Stimulated activated CD4-positive, alpha-beta T cell treated with anti-CD3 and anti-CD28 coated beads, Interleukin-12 subunit alpha, Interleukin-12 subunit beta, amount 100 ng/mL, for 4 hours (primary cell): ENCODE results near the gene FILIP1L.

Experiments
- DNase-seq: peaks from one replicate; pipeline ENCODE4 v3.0.0-alpha.2; 2020

Gene FILIP1L

GRCh38 chr3:99911433-99911832 is 202.9 kb downstream of the FILIP1L start:
- DNase-seq, result no peak

GRCh38 chr3:99910752-99911290 is 203.5 kb downstream of the FILIP1L start:
- no peak for DNase-seq

- DNase-seq, result no peak
These were observed 204.4 kb downstream of the FILIP1L start for GRCh38 chr3:99909714-99910495.

GRCh38 chr3:99907959-99908544 is 206.2 kb downstream of the FILIP1L start:
- DNase-seq, result no peak

- no peak for DNase-seq
These were observed 210.4 kb downstream of the FILIP1L start for GRCh38 chr3:99903869-99904268.

- DNase-seq, result no peak
These were observed 212.2 kb downstream of the FILIP1L start for GRCh38 chr3:99902091-99902490.

GRCh38 chr3:99901200-99901926 is 212.9 kb downstream of the FILIP1L start:
- no peak for DNase-seq

GRCh38 chr3:99900248-99900647 is 214.1 kb downstream of the FILIP1L start:
- DNase-seq, result no peak

GRCh38 chr3:99899603-99900002 is 214.7 kb downstream of the FILIP1L start:
- DNase-seq, result no peak

- no peak for DNase-seq
These were observed 217.8 kb downstream of the FILIP1L start for GRCh38 chr3:99896482-99896881.

GRCh38 chr3:99895703-99896441 is 218.4 kb downstream of the FILIP1L start:
- DNase-seq, result no peak

- DNase-seq, result no peak
These were observed 219.1 kb downstream of the FILIP1L start for GRCh38 chr3:99895131-99895696.

GRCh38 chr3:99892332-99892731 is 222.0 kb downstream of the FILIP1L start:
- no peak for DNase-seq

GRCh38 chr3:99891610-99892285 is 222.6 kb downstream of the FILIP1L start:
- no peak for DNase-seq

GRCh38 chr3:99885851-99886250 is 228.4 kb downstream of the FILIP1L start:
- DNase-seq, result no peak

- DNase-seq, result no peak
These were observed 229.2 kb downstream of the FILIP1L start for GRCh38 chr3:99885085-99885484.

- DNase-seq, result no peak
These were observed 229.8 kb downstream of the FILIP1L start for GRCh38 chr3:99884484-99884883.

GRCh38 chr3:99883693-99884092 is 230.6 kb downstream of the FILIP1L start:
- DNase-seq, result no peak

GRCh38 chr3:99883138-99883461 is 231.2 kb downstream of the FILIP1L start:
- DNase-seq, result no peak

- no peak for DNase-seq
These were observed 231.7 kb downstream of the FILIP1L start for GRCh38 chr3:99882436-99883137.

- DNase-seq, result no peak
These were observed 233.2 kb downstream of the FILIP1L start for GRCh38 chr3:99881121-99881524.

- DNase-seq, result no peak
These were observed 235.0 kb downstream of the FILIP1L start for GRCh38 chr3:99879275-99879674.
